HEK293T (cell line): Measurements from ENCODE around the gene CHST15.

Experiments used
- FOXM1 ChIP-seq: fragments of 450-650 bp; IDR thresholded peaks from 2 replicates; pipeline ENCODE4 v1.6.1; 2017; ENCODE audit warnings: mild to moderate bottlenecking, borderline replicate concordance
- SUZ12 ChIP-seq: fragments of 450-650 bp; IDR thresholded peaks from 2 replicates; pipeline ENCODE4 v1.6.1; 2016; ENCODE audit warnings: mild to moderate bottlenecking
- TARDBP ChIP-seq: fragments of 450-650 bp; IDR thresholded peaks from 2 replicates; pipeline ENCODE4 v1.6.1; 2016

DNA sequence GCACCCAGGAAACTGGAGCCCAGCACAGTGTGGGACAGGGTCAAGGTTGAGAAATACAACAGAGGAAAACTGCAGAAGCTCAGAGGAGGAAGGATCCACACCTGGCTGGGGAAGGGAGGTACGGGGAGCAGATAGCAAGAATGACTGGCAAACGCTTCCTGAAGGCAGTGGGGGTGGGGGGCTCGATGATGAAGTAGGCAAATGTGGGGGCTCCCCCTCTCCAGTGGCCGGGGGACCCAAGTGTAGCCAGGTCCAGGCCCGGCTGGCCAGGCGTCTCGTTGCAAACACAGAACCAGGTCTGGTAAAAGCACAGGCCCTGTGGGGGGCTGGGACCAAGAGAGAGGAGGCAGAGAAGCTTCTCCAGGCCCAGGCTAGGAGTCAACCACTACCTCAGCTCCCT is 7.7 kb downstream of the CHST15 start:
- TF ChIP-seq SUZ12 (no peak), TARDBP (no peak), FOXM1 (no peak)
